H1 (cell line): ENCODE data around the gene XPNPEP3. TPM values are rescaled to one million over a fixed set of nuclear protein-coding genes. Genes with fewer than 3 reads are reported as not detected.

Experiments
- CTCF ChIA-PET: fragments of 300-600 bp; sonication (Branson Sonifier 250); formaldehyde crosslinking; loops from one replicate; lab custom pipeline; 2021; ENCODE audit not compliant: partially characterized antibody; lab: Charles Lee
- POLR2A ChIA-PET: fragments of 300-600 bp; sonication (Branson Sonifier 250); formaldehyde crosslinking; loops from one replicate; lab custom pipeline; 2021; ENCODE audit warnings: inconsistent platforms; ENCODE audit not compliant: partially characterized antibody; lab: Charles Lee
- DNase-seq, 2 experiments: peaks; one replicate each; pipeline versions ENCODE4 v3.0.0 to v3.0.0-alpha.2; 2010 to 2022; ENCODE audit warnings: low spot score in 2 of 2, low read depth in 1 of 2, mixed read lengths in 1 of 2
- FAIRE-seq: peaks from 2 replicates; lab custom pipeline; 2011; peaks lifted over from hg19 to GRCh38; lab: Jason Lieb, UNC
- H2AFZ ChIP-seq: 2 replicates; pipeline ENCODE4 v1.8.1; 2012; ENCODE audit warnings: low read length, inconsistent platforms
- H2AK5ac ChIP-seq: 2 replicates; pipeline ENCODE4 v1.6.1; 2013; ENCODE audit warnings: low read depth, low read length
- H2BK120ac ChIP-seq: replicated peaks from 2 replicates; pipeline ENCODE3; 2013; ENCODE audit warnings: low read depth, low read length, inconsistent platforms
- H2BK12ac ChIP-seq: 2 replicates; pipeline ENCODE4 v1.6.1; 2013; ENCODE audit warnings: low read depth, low read length
- H2BK15ac ChIP-seq: 2 replicates; pipeline ENCODE4 v1.6.1; 2013; ENCODE audit warnings: low read length
- H2BK20ac ChIP-seq: 2 replicates; pipeline ENCODE4 v1.6.1; 2013; ENCODE audit warnings: low read length
- H2BK5ac ChIP-seq: 2 replicates; pipeline ENCODE4 v1.6.1; 2013; ENCODE audit warnings: low read depth, low read length
- H3K14ac ChIP-seq: 2 replicates; pipeline ENCODE4 v1.6.1; 2013; ENCODE audit warnings: inconsistent platforms; ENCODE audit not compliant: insufficient read length
- H3K18ac ChIP-seq: 2 replicates; pipeline ENCODE4 v1.6.1; 2013; ENCODE audit warnings: low read length; ENCODE audit errors: extremely low read depth
- H3K23ac ChIP-seq: 2 replicates; pipeline ENCODE4 v1.6.1; 2013; ENCODE audit warnings: inconsistent platforms; ENCODE audit not compliant: insufficient read length
- H3K23me2 ChIP-seq: 2 replicates; pipeline ENCODE4 v1.6.1; 2013; ENCODE audit warnings: low read depth, low read length
- H3K27ac ChIP-seq: 2 replicates; pipeline ENCODE4 v1.6.1; 2011; ENCODE audit warnings: low read depth, low read length, inconsistent platforms
- H3K27me3 ChIP-seq, 4 experiments: replicated peaks in 1 of 4; 1 replicate in 1 of 4; 2 replicates in 3 of 4; pipeline versions ENCODE4 v1.6.1 to v1.8.1; 2011 to 2013; ENCODE audit warnings: low read length in 3 of 4, mild to moderate bottlenecking in 3 of 4, inconsistent platforms in 2 of 4, mixed read lengths in 2 of 4, moderate library complexity in 1 of 4; ENCODE audit not compliant: control insufficient read depth in 3 of 4, insufficient read depth in 3 of 4; ENCODE audit errors: extremely low read depth in 1 of 4
- H3K36me3 ChIP-seq, 4 experiments: 2 replicates each; pipeline versions ENCODE4 v1.6.1 to v1.8.1; 2011 to 2013; ENCODE audit warnings: mild to moderate bottlenecking in 4 of 4, low read length in 3 of 4, moderate library complexity in 2 of 4, control low read depth in 1 of 4, inconsistent platforms in 1 of 4; ENCODE audit not compliant: insufficient read depth in 4 of 4, control insufficient read depth in 2 of 4
- H3K4ac ChIP-seq: replicated peaks from 2 replicates; pipeline ENCODE3; 2013; ENCODE audit warnings: low read length, low read depth, mixed read lengths, inconsistent platforms; ENCODE audit not compliant: insufficient read length
- H3K4me1 ChIP-seq, 4 experiments: replicated peaks in 1 of 4; 1 replicate in 1 of 4; 2 replicates in 3 of 4; pipeline versions ENCODE4 v1.6.1 to v1.8.1; 2011 to 2013; ENCODE audit warnings: low read length in 3 of 4, inconsistent platforms in 2 of 4, mixed read lengths in 1 of 4; ENCODE audit not compliant: insufficient read depth in 4 of 4, control insufficient read depth in 3 of 4
- H3K4me2 ChIP-seq, 2 experiments: 2 replicates each; pipeline versions ENCODE4 v1.6.1 to v1.8.1; 2011 to 2013; ENCODE audit warnings: low read depth in 2 of 2, low read length in 2 of 2, control low read depth in 1 of 2, inconsistent platforms in 1 of 2, mild to moderate bottlenecking in 1 of 2; ENCODE audit not compliant: insufficient read depth in 1 of 2
- H3K4me3 ChIP-seq, 4 experiments: fragments of 200-600, 300-600 bp in 1 of 4; sonication (generic), shearing (Covaris generic), sonication (Bioruptor Twin) in 1 of 4; 2 replicates each; pipeline versions ENCODE4 v1.5.1 to v1.8.1; 2011 to 2016; ENCODE audit warnings: low read length in 4 of 4, low read depth in 3 of 4, control low read depth in 2 of 4, inconsistent platforms in 2 of 4, mild to moderate bottlenecking in 2 of 4, mixed read lengths in 1 of 4, moderate library complexity in 1 of 4; ENCODE audit not compliant: insufficient read depth in 2 of 4; ENCODE audit errors: extremely low read depth in 1 of 4
- H3K56ac ChIP-seq: replicated peaks from 2 replicates; pipeline ENCODE3; 2013; ENCODE audit warnings: low read depth, mild to moderate bottlenecking, mixed read lengths, low read length, inconsistent platforms; ENCODE audit not compliant: insufficient read length
- H3K79me1 ChIP-seq: 2 replicates; pipeline ENCODE4 v1.6.1; 2013; ENCODE audit warnings: low read depth, low read length, control low read depth
- H3K79me2 ChIP-seq, 2 experiments: 2 replicates each; pipeline versions ENCODE4 v1.6.1 to v1.8.1; 2012 to 2013; ENCODE audit warnings: low read length in 2 of 2, mild to moderate bottlenecking in 2 of 2, inconsistent platforms in 1 of 2; ENCODE audit not compliant: insufficient read depth in 2 of 2, control insufficient read depth in 1 of 2
- H3K9ac ChIP-seq, 4 experiments: replicated peaks in 1 of 4; 1 replicate in 1 of 4; 2 replicates in 3 of 4; pipeline versions ENCODE4 v1.6.1 to v1.8.1; 2011 to 2013; ENCODE audit warnings: low read depth in 3 of 4, low read length in 3 of 4, control low read depth in 2 of 4, mild to moderate bottlenecking in 2 of 4, moderate library complexity in 2 of 4, inconsistent platforms in 1 of 4; ENCODE audit errors: extremely low read depth in 1 of 4
- H3K9me3 ChIP-seq, 2 experiments: 2 replicates each; pipeline versions ENCODE4 v1.6.1 to v1.8.1; 2012 to 2013; ENCODE audit warnings: mild to moderate bottlenecking in 2 of 2, moderate library complexity in 2 of 2, control low read depth in 1 of 2, inconsistent platforms in 1 of 2, low read depth in 1 of 2, low read length in 1 of 2, mixed read lengths in 1 of 2; ENCODE audit not compliant: insufficient read depth in 2 of 2
- H4K20me1 ChIP-seq, 2 experiments: replicated peaks in 1 of 2; 2 replicates each; pipeline versions ENCODE3 to v1.8.1; 2011 to 2013; ENCODE audit warnings: inconsistent platforms in 2 of 2, low read length in 2 of 2, mild to moderate bottlenecking in 1 of 2; ENCODE audit not compliant: insufficient read depth in 2 of 2, control insufficient read depth in 1 of 2
- H4K5ac ChIP-seq: 2 replicates; pipeline ENCODE4 v1.6.1; 2013; ENCODE audit warnings: low read length, low read depth, mixed read lengths, inconsistent platforms; ENCODE audit not compliant: insufficient read length
- H4K8ac ChIP-seq: 2 replicates; pipeline ENCODE4 v1.8.0; 2013; ENCODE audit warnings: mild to moderate bottlenecking, moderate library complexity, low read length, inconsistent platforms; ENCODE audit not compliant: insufficient read depth; ENCODE audit errors: extremely low read depth
- H4K91ac ChIP-seq: replicated peaks from 2 replicates; pipeline ENCODE3; 2013; ENCODE audit warnings: low read length, mixed read lengths, inconsistent platforms; ENCODE audit not compliant: insufficient read length
- BACH1 ChIP-seq: IDR thresholded peaks from 2 replicates; pipeline ENCODE4 v1.6.1; 2012; ENCODE audit warnings: low read length, improper control_type of control experiment
- BRCA1 ChIP-seq: IDR thresholded peaks from 2 replicates; pipeline ENCODE4 v1.6.1; 2012; ENCODE audit warnings: low read depth, low read length, improper control_type of control experiment
- CBX8 ChIP-seq: fragments of 300-800, 300-1000 bp; sonication (generic); IDR thresholded peaks from 2 replicates; pipeline ENCODE4 v1.7.1; 2016; ENCODE audit warnings: low read depth, low read length, borderline replicate concordance
- EGR1 ChIP-seq: IDR thresholded peaks from 2 replicates; pipeline ENCODE4 v1.6.1; 2011; ENCODE audit warnings: low read depth, low read length, borderline replicate concordance
- EP300 ChIP-seq, 2 experiments: IDR thresholded peaks; 1 replicate in 1 of 2; 2 replicates in 1 of 2; pipeline ENCODE4 v1.6.1; 2011 to 2012; ENCODE audit warnings: low read depth in 2 of 2, low read length in 2 of 2, mild to moderate bottlenecking in 2 of 2, borderline replicate concordance in 1 of 2, inconsistent platforms in 1 of 2, moderate library complexity in 1 of 2
- GTF2F1 ChIP-seq: IDR thresholded peaks from 2 replicates; pipeline ENCODE4 v1.6.1; 2012; ENCODE audit warnings: low read depth, low read length, improper control_type of control experiment, borderline replicate concordance
- KDM1A ChIP-seq: fragments of 200-600, 300-600 bp; sonication (generic); IDR thresholded peaks from 2 replicates; pipeline ENCODE4 v1.7.1; 2016; ENCODE audit warnings: mild to moderate bottlenecking, low read length, borderline replicate concordance
- KDM5A ChIP-seq: fragments of 200-600 bp; IDR thresholded peaks from 2 replicates; pipeline ENCODE4 v1.7.1; 2012; ENCODE audit warnings: mild to moderate bottlenecking, low read length, inconsistent platforms, mixed read lengths
- NRF1 ChIP-seq: IDR thresholded peaks from 2 replicates; pipeline ENCODE4 v1.6.1; 2011; ENCODE audit warnings: mild to moderate bottlenecking, low read depth, low read length, improper control_type of control experiment
- POLR2A ChIP-seq, 2 experiments: IDR thresholded peaks; 1 replicate in 1 of 2; 2 replicates in 1 of 2; pipeline ENCODE4 v1.6.1; 2011; ENCODE audit warnings: low read depth in 2 of 2, low read length in 2 of 2, mild to moderate bottlenecking in 2 of 2; ENCODE audit errors: control extremely low read depth in 1 of 2
- RFX5 ChIP-seq: IDR thresholded peaks from 2 replicates; pipeline ENCODE4 v1.6.1; 2011; ENCODE audit warnings: low read depth, low read length, improper control_type of control experiment, borderline replicate concordance
- RNF2 ChIP-seq: fragments of 200-900, 300-1000 bp; sonication (generic); IDR thresholded peaks from 2 replicates; pipeline ENCODE4 v1.7.1; 2016; ENCODE audit warnings: borderline replicate concordance, low read depth, mild to moderate bottlenecking, antibody characterized with exemption, low read length; ENCODE audit not compliant: poor library complexity, severe bottlenecking; ENCODE audit errors: missing control alignments
- SAP30 ChIP-seq: fragments of 300-600 bp; sonication (generic); IDR thresholded peaks from 2 replicates; pipeline ENCODE4 v1.7.1; 2012; ENCODE audit warnings: low read length, moderate library complexity, mild to moderate bottlenecking, inconsistent platforms; ENCODE audit not compliant: insufficient read depth, insufficient replicate concordance
- SP1 ChIP-seq: IDR thresholded peaks from 2 replicates; pipeline ENCODE4 v1.6.1; 2011; ENCODE audit warnings: low read depth, low read length
- SP4 ChIP-seq: IDR thresholded peaks from 2 replicates; pipeline ENCODE4 v1.6.1; 2012; ENCODE audit warnings: low read length, inconsistent platforms
- whole genome bisulfite sequencing, 2 experiments: shearing (Covaris generic) in 1 of 2; methylation state at CpG; one replicate each; pipeline versions ENCODE4 v1.1.6 to v1.1.7; 2013 to 2015; ENCODE audit warnings: low lambda C conversion rate in 2 of 2, mixed read lengths in 2 of 2, inconsistent platforms in 1 of 2, low coverage in 1 of 2, missing lambda C conversion rate in 1 of 2; ENCODE audit not compliant: insufficient replicate concordance in 2 of 2, insufficient coverage in 1 of 2, insufficient read length in 1 of 2; ENCODE audit errors: extremely low coverage in 1 of 2, missing lambda C conversion rate in 1 of 2; 5-methylcytosine and 5-hydroxymethylcytosine counted together
- polyA plus RNA-seq, 7 experiments: library from polyadenylated mRNA; depleted of rRNA in 3 of 7; stranded (reverse) in 5 of 7; unstranded in 2 of 7; fragments of >200 nt in 5 of 7; fragments of 200-250 nt in 2 of 7; gene quantifications; 1 replicate in 5 of 7; 2 replicates in 1 of 7; 4 replicates in 1 of 7; pipeline versions ENCODE4 v1.2.1 to v1.2.3, GENCODE V29; 2011 to 2013; ENCODE audit warnings: missing spikeins in 2 of 7, mixed read lengths in 2 of 7
- total RNA-seq: library from RNA; stranded (reverse); fragmentation: NEBNext Ultra II Directional; extraction: Animal tissue kit (Norgen Biotek cat#: 25700); gene quantifications from 2 replicates; pipeline ENCODE4 v1.2.1, GENCODE V29; 2021

XPNPEP3 gene
- total and polyA plus RNA-seq, 2 of the 8 experiments (the other 6 are each of a cell fraction or from before 2014, with no cell fraction given) = 25.8 to 29.2 TPM

- Histone ChIP-seq H2BK20ac (no peak overlapping the region), H3K4me1 (no peaks in the 10 kb centered on the region), H3K4me2 (no peak overlapping the region), H3K23me2 (no peaks in the 10 kb centered on the region), H2BK5ac (no peak overlapping the region), H3K36me3 (no peaks in the 10 kb centered on the region), H3K9me3 (no peaks in the 10 kb centered on the region), H2BK120ac (no peak overlapping the region), H2BK12ac (no peak overlapping the region), H3K4me3 (no peak overlapping the region), H3K27ac (no peak overlapping the region), H4K20me1 (no peaks in the 10 kb centered on the region), H3K14ac (no peak overlapping the region), H4K91ac (no peak overlapping the region), H2AFZ (no peak overlapping the region), H2AK5ac (no peak overlapping the region), H2BK15ac (no peak overlapping the region), H3K4ac (no peak overlapping the region), H4K5ac (no peak overlapping the region), H3K27me3 (no peaks in the 10 kb centered on the region), H4K8ac (no peak overlapping the region), H3K79me1 (no peaks in the 10 kb centered on the region), H3K56ac (no peak overlapping the region), H3K23ac (no peak overlapping the region), H3K79me2 (no peaks in the 10 kb centered on the region), H3K18ac (no peak overlapping the region), H3K9ac (no peak overlapping the region)
- WGBS, 2 experiments = 68% methylated on average over 1 of the region's 2 CpGs; no CpG with 5 or more reads in 1 of the 2 experiments
- POLR2A ChIA-PET = no interaction called here
- CTCF ChIA-PET = interaction anchor here (0.6 to 1.1 kb wide), 2 partner anchors 9 to 16 kb away, joined by 3 to 4 read pairs; no protein-coding TSS in a partner anchor
- DNase-seq (no peak), FAIRE-seq (no peak)
- no peak for TF ChIP-seq EP300 (IDR thresholded peaks at IDR 0.05; ENCODE audit: borderline replicate concordance in 1 of 2, low read depth in 2 of 2, low read length in 2 of 2)
- TF ChIP-seq EGR1 = no peak
- TF ChIP-seq SP1 = no peak
- TF ChIP-seq POLR2A (IDR thresholded peaks at IDR 0.05; ENCODE audit: control extremely low read depth in 1 of 2, low read depth in 2 of 2, low read length in 2 of 2) = no peak
- TF ChIP-seq NRF1 = no peak
- no peak for TF ChIP-seq SAP30
- no peak for TF ChIP-seq KDM1A
- no peak for TF ChIP-seq RFX5
- TF ChIP-seq CBX8 = no peak
- no peak for TF ChIP-seq GTF2F1
- TF ChIP-seq KDM5A = no peak
- TF ChIP-seq BRCA1 = no peak
- TF ChIP-seq SP4 = no peak
- no peak for TF ChIP-seq RNF2
- TF ChIP-seq BACH1 = no peak
Measured at GRCh38 chr22:40939202-40939601, 82.3 kb downstream of the XPNPEP3 start.
